Measurements from ENCODE around the gene KRCC1.

DNA sequence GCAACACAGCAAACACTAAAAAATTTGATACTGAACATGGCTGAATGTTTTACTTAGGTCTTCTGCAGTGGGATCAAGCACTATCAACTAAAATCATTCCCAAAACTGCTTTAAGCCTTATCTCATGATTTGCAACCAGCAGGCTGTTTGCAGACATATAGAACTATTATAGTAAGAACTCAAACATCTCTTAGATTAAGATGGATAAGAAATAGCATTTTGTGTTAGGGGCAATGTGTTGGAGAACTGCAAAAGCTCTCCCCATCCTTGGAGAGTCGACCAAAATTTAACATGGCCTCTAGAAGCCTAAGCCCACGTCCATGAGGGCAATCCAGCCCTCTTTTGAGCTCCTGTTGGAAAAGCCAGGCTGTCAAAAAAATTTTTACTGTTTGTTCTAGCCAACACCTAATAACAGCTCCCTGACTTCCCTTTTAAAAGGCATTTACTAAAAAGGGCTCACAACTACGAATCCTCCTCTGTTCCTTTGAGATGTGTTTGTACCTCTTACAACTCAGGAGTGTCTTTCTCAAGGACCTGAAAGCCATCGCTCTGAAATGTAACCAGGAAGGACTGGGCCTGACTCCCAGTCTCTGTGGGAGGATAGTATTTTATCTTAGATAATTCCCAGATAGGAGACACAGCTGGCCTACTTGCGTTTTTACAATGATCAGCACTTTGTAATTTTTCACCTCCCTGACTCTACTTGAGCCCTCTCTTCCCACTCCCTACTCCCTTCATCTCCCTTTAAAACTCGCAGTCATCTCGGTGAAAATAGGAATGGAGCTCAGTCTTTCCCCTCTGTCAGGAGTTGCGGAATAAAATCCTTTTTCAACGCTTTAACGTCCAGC is 1.4 kb downstream of the KRCC1 start:
- TF ChIP-seq, protein P1, sequence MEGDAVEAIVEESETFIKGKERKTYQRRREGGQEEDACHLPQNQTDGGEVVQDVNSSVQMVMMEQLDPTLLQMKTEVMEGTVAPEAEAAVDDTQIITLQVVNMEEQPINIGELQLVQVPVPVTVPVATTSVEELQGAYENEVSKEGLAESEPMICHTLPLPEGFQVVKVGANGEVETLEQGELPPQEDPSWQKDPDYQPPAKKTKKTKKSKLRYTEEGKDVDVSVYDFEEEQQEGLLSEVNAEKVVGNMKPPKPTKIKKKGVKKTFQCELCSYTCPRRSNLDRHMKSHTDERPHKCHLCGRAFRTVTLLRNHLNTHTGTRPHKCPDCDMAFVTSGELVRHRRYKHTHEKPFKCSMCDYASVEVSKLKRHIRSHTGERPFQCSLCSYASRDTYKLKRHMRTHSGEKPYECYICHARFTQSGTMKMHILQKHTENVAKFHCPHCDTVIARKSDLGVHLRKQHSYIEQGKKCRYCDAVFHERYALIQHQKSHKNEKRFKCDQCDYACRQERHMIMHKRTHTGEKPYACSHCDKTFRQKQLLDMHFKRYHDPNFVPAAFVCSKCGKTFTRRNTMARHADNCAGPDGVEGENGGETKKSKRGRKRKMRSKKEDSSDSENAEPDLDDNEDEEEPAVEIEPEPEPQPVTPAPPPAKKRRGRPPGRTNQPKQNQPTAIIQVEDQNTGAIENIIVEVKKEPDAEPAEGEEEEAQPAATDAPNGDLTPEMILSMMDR (IDR thresholded peaks at IDR 0.05) = no peak
- TF ChIP-seq POLR2A (IDR thresholded peaks at IDR 0.05; ENCODE audit: low read length) (no peak), RFX5 (IDR thresholded peaks at IDR 0.05) (no peak), RAD21 (conservative IDR thresholded peaks at IDR 0.05 in 1 of 2, IDR thresholded peaks at IDR 0.05 in 1 of 2) (no peak), MYC (IDR thresholded peaks at IDR 0.05; ENCODE audit: borderline replicate concordance, low read length) (no peak), HDAC2 (IDR thresholded peaks at IDR 0.05) (no peak), JUN (IDR thresholded peaks at IDR 0.05) (no peak), CBX2 (IDR thresholded peaks at IDR 0.05; ENCODE audit: borderline replicate concordance, low read depth) (no peak)
- TF ChIP-seq, protein P2, sequence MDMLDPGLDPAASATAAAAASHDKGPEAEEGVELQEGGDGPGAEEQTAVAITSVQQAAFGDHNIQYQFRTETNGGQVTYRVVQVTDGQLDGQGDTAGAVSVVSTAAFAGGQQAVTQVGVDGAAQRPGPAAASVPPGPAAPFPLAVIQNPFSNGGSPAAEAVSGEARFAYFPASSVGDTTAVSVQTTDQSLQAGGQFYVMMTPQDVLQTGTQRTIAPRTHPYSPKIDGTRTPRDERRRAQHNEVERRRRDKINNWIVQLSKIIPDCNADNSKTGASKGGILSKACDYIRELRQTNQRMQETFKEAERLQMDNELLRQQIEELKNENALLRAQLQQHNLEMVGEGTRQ (IDR thresholded peaks at IDR 0.05) = no peak
- TF ChIP-seq, protein P3, sequence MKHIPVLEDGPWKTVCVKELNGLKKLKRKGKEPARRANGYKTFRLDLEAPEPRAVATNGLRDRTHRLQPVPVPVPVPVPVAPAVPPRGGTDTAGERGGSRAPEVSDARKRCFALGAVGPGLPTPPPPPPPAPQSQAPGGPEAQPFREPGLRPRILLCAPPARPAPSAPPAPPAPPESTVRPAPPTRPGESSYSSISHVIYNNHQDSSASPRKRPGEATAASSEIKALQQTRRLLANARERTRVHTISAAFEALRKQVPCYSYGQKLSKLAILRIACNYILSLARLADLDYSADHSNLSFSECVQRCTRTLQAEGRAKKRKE (CRISPR knock-in tag; IDR thresholded peaks at IDR 0.05; ENCODE audit: low read depth) = no peak
- TF ChIP-seq, protein P4, sequence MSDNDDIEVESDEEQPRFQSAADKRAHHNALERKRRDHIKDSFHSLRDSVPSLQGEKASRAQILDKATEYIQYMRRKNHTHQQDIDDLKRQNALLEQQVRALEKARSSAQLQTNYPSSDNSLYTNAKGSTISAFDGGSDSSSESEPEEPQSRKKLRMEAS (IDR thresholded peaks at IDR 0.05) = no peak
- TF ChIP-seq, protein P5, sequence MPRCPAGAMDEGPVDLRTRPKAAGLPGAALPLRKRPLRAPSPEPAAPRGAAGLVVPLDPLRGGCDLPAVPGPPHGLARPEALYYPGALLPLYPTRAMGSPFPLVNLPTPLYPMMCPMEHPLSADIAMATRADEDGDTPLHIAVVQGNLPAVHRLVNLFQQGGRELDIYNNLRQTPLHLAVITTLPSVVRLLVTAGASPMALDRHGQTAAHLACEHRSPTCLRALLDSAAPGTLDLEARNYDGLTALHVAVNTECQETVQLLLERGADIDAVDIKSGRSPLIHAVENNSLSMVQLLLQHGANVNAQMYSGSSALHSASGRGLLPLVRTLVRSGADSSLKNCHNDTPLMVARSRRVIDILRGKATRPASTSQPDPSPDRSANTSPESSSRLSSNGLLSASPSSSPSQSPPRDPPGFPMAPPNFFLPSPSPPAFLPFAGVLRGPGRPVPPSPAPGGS (IDR thresholded peaks at IDR 0.05) = no peak

All from A549 (cell line).